ENCODE data around the gene NEURL1. TPM values are rescaled to one million over a fixed set of nuclear protein-coding genes. Genes with fewer than 3 reads are reported as not detected.

Gene NEURL1
- total RNA-seq, 2 experiments from 2014 or later = 2.2 to 2.5 TPM

GRCh38 chr10:103612462-103613365, 119.2 kb downstream of the NEURL1 start:
- H3K27ac Mint-ChIP-seq = no peak overlapping the region
- no peaks in the 10 kb centered on the region for H3K27me3 Mint-ChIP-seq
- no peaks in the 10 kb centered on the region for H3K36me3 Mint-ChIP-seq
- no peak for DNase-seq
- H3K4me1 Mint-ChIP-seq = peaks cover 7% of the 10 kb centered on the region
- no peak for ATAC-seq
- H3K4me3 Mint-ChIP-seq = no peak overlapping the region
- H3K9me3 Mint-ChIP-seq (ENCODE audit: low read depth) = no peaks in the 10 kb centered on the region
- CTCF ChIA-PET = interaction anchor here (0.9 to 4.4 kb wide), 3 partner anchors 19 to 73 kb away, joined by 3 to 23 read pairs (median 6); no protein-coding TSS in a partner anchor

DNA sequence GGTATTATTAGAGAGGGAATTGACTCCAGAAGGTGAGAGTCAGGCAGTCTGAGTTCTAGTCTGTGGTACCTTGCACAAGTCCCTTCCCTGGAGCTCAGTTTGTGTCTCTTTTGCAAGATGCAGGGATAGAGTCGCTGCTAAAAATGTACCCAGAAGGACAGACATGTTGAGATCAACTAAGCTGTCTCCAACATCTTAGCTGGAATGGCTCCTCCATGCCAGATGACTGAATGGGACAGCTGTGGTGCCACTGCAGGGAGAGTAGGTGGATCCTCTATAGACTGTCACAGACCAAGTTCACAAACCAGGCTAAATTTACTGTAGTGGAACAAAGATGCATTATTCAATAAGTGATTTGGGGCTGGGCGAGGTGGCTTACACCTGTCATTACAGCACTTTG, 120.1 kb downstream of the NEURL1 start:
- Mint-ChIP-seq H3K9me3 (ENCODE audit: low read depth) (no peaks in the 10 kb centered on the region), H3K4me1 (peaks cover 7% of the 10 kb centered on the region), H3K27ac (no peak overlapping the region), H3K27me3 (no peaks in the 10 kb centered on the region), H3K4me3 (no peak overlapping the region), H3K36me3 (no peaks in the 10 kb centered on the region)
- CTCF ChIA-PET = interaction anchor here (0.8 to 4.4 kb wide), 3 partner anchors 19 to 72 kb away, joined by 4 to 23 read pairs (median 6); no protein-coding TSS in a partner anchor
- ATAC-seq = no peak
- DNase-seq = no peak

DNA sequence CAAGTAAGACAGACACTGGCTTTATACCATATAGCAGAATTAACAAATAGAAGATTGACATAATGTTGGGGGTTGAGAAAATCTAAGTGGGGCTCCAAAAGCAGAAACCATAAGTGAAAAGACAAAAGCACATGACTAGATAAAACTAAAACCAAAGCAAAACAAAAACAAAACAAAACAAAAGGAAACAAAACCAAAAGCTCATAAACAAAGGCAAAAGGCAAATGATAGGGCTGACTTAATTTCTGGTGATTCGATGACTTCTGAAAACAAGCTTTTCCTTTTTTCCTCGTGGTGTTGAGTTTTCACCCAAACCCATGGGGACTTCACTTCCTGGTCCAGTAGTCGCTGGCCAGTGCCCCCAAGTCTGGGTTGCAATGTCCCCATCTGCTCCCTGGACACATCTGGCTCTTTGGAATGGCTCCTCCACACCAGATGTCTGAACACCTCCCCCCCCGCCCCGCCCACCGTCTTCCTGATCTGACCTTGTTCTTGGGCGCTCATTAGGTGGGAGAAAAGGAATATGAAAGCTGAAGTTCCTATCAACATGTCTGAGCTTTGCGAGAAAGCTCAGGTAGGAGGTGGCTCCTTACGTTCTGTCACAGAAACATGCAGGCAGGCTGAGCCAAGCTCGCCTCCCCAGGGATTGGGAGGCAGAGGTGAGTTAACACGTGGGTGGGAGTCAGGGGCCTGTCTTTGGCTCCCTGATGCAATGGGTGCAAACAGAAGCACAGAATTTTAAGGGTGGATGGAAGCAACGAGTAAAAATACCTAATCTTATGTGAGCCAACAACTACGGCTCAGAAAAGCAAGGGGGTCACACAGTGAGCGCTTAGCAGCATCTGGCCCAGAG, 121.0 kb downstream of the NEURL1 start:
- DNase-seq (no peak), ATAC-seq (no peak)
- H3K9me3 Mint-ChIP-seq (ENCODE audit: low read depth) = no peaks in the 10 kb centered on the region
- no peak overlapping the region for H3K4me3 Mint-ChIP-seq
- CTCF ChIA-PET = interaction anchor here (0.8 to 4.4 kb wide), 4 partner anchors 9 to 71 kb away, joined by 3 to 23 read pairs (median 5); no protein-coding TSS in a partner anchor
- H3K27me3 Mint-ChIP-seq = no peaks in the 10 kb centered on the region
- H3K4me1 Mint-ChIP-seq = peaks cover 7% of the 10 kb centered on the region
- no peaks in the 10 kb centered on the region for H3K36me3 Mint-ChIP-seq
- H3K27ac Mint-ChIP-seq = no peak overlapping the region

- H3K36me3 Mint-ChIP-seq = peaks cover 2% of the 10 kb centered on the region
- no peaks in the 10 kb centered on the region for H3K27me3 Mint-ChIP-seq
- no peak overlapping the region for H3K4me3 Mint-ChIP-seq
- H3K9me3 Mint-ChIP-seq (ENCODE audit: low read depth) = no peaks in the 10 kb centered on the region
- CTCF ChIA-PET = no interaction called here
- DNase-seq (no peak), ATAC-seq (no peak)
- H3K27ac Mint-ChIP-seq = no peak overlapping the region
- peaks cover 7% of the 10 kb centered on the region for H3K4me1 Mint-ChIP-seq
Observed at GRCh38 chr10:103616705-103617601, 123.4 kb downstream of the NEURL1 start.

GRCh38 chr10:103617602-103618385, 124.3 kb downstream of the NEURL1 start:
- no peaks in the 10 kb centered on the region for H3K27me3 Mint-ChIP-seq
- ATAC-seq (no peak), DNase-seq (no peak)
- no peak overlapping the region for H3K27ac Mint-ChIP-seq
- peaks cover 7% of the 10 kb centered on the region for H3K4me1 Mint-ChIP-seq
- CTCF ChIA-PET = interaction anchor here (1.4 to 2.0 kb wide), 2 partner anchors 25 to 69 kb away, joined by 3 to 7 read pairs; no protein-coding TSS in a partner anchor
- no peaks in the 10 kb centered on the region for H3K9me3 Mint-ChIP-seq (ENCODE audit: low read depth)
- H3K4me3 Mint-ChIP-seq = no peak overlapping the region
- peaks cover 2% of the 10 kb centered on the region for H3K36me3 Mint-ChIP-seq

DNA sequence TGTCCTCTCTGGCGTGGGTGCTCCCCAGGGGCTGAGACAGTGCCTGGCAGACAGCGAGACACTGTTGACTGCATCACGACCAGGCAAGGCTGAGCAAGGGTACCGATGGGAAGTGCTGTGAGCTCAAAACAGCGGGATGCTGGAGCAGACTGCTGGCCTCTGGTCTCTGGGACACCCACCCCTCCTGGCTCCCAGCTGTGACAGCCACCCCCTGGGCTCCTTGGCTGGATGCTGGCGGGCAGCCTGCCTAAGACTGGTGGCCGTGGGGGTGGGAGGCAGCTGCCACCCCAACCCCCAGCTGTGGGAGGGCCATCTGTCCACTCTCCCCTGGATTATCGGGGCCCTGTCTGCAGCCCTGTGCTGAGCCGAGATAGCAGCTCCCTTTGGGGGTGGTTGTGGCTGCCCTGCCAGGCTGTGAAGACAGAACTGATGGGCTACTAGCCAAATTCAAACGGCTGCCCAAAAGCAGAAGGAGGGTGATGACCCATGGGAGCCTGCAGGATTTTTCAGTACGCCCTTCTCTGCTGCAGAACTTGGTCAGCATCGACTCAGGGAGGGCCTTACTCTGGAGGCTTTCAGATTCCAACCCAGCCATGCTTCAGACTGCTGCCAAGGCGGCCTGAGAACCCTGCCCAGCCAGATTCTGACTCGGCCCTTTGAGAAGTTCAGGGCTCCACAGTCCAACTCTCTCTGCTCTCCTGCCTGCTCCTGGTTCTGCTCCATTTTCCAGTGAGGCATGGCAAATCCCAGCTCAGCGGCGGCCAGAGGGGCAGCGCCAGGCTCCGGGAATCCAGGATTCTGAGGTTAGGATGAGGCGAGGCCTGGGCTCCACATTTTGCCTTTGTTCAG, 125.3 kb downstream of the NEURL1 start:
- no peaks in the 10 kb centered on the region for H3K27me3 Mint-ChIP-seq
- CTCF ChIA-PET = interaction anchor here (1.4 to 2.0 kb wide), 2 partner anchors 26 to 68 kb away, joined by 3 to 7 read pairs; no protein-coding TSS in a partner anchor
- peaks cover 2% of the 10 kb centered on the region for H3K36me3 Mint-ChIP-seq
- no peaks in the 10 kb centered on the region for H3K9me3 Mint-ChIP-seq (ENCODE audit: low read depth)
- peaks cover 7% of the 10 kb centered on the region for H3K4me1 Mint-ChIP-seq
- no peak for DNase-seq
- H3K27ac Mint-ChIP-seq = no peak overlapping the region
- no peak for ATAC-seq
- no peak overlapping the region for H3K4me3 Mint-ChIP-seq

DNA sequence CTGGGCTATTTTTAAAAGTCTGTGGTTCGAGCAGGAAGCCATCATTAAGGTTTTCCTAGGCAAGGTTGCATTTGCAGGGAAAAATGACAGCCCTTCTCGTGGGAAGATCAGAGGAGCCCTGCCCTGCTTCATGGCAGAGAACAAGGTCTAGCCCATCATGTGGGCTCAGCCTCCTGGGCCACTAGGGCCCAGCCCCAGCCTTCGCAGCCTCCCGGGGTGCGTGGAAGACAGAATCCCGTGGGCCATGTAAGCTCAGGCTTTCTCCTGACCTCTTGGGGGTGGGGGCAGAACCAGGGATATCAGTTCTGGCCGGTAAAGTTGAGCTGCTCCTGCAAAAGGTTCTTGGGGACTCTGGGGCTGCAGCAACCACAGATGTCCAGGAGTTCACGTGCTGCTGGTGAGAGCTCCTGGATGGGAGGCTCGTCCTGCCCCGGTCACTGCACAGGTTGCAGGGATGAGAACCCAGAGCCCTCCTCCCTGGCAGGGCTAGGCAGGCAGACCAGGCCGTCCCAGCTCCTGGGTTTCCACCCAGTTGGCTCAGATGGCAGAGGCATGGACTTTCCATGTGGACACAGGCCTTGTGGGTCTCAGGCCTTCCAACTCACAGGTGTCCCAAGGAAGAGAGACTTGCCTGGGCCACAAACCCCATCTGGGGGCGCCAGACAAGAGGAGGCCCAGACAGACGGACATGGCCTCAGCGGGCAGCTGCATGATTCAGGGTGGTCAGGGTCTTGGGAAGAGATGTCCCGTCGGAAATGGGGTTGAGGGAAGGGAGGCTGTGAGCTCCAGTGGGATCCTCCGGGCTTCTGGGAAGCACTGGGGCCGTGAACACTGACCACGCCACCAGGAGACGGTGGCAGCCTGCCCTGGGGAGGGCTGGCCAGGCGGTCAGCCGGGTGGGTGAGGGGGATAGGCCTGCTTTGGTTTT, 126.2 kb downstream of the NEURL1 start:
- DNase-seq = no peak
- no peak overlapping the region for H3K27ac Mint-ChIP-seq
- peaks cover 1% of the 10 kb centered on the region for H3K4me1 Mint-ChIP-seq
- H3K4me3 Mint-ChIP-seq = no peak overlapping the region
- CTCF ChIA-PET = interaction anchor here (2.0 kb wide), 1 partner anchor 67 kb away, joined by 7 read pairs; no protein-coding TSS in a partner anchor
- ATAC-seq = no peak
- no peaks in the 10 kb centered on the region for H3K9me3 Mint-ChIP-seq (ENCODE audit: low read depth)
- no peaks in the 10 kb centered on the region for H3K27me3 Mint-ChIP-seq
- peaks cover 2% of the 10 kb centered on the region for H3K36me3 Mint-ChIP-seq

DNA sequence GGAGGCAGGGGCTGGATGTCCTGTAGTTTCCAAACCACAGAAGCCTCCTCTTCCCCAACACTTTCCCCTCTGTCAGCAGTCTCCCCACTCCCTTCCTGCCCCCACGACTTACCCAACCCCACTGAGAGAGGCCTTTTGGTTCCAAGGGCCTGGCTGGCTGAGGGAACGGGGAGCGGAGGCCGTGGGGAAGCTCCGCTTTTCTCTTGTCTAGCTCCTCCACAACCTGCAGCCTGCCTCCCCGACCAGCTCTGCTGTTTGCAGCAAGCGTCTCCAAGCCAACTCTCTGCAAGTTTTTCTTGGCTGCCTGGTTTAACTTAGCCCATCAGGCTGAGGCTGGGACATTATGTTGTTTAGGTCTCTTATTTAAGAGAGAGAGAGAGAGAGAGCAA, 126.8 kb downstream of the NEURL1 start:
- no peak for ATAC-seq
- DNase-seq = no peak
- no peaks in the 10 kb centered on the region for H3K9me3 Mint-ChIP-seq (ENCODE audit: low read depth)
- peaks cover 2% of the 10 kb centered on the region for H3K36me3 Mint-ChIP-seq
- no peaks in the 10 kb centered on the region for H3K4me1 Mint-ChIP-seq
- no peak overlapping the region for H3K4me3 Mint-ChIP-seq
- H3K27ac Mint-ChIP-seq = no peak overlapping the region
- CTCF ChIA-PET = no interaction called here
- H3K27me3 Mint-ChIP-seq = no peaks in the 10 kb centered on the region

DNA sequence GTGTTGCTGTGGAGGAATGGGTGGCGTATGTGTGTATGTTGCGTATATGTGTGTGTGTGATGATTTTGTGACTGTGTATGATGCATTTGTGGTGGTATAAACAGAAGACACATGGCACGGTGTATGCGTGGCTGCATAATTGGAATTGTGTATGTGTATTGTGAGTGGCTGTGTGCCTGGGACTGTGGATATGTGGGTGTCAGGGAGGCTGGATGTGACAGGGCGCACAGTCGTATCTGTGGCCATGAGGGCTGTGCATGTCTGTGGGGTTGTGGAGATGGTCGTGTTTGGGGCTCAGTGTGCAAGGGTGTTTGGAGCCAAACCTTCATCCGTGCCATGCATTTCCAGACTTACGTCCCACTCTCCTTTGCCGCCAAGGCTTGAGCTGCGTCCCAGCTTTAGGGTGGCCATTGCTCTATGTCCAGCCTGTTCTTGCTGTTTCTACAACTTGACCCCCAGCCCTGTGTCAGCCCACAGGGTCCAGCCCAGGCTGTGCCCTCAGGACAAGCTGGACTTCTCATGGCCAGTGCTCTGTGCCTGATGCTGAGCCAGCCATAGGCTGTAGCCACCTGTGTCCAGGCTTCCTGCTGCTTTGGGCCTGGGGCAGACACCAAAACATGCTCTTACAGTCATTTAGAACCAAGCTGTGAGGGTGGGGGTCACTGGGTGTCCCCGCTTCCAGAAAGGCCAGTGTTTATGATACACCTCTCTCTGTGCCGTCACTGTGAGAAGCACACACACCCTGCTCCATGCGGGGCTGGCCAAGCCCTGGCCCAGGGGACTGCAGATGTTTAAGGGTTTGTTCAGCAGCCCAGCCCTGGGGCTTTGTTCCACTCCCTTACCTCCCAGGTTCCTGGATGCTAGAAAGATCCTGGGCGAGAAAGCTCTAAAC, 127.6 kb downstream of the NEURL1 start:
- Mint-ChIP-seq H3K4me3 (no peak overlapping the region), H3K27me3 (no peaks in the 10 kb centered on the region), H3K36me3 (peaks cover 2% of the 10 kb centered on the region), H3K27ac (no peak overlapping the region), H3K4me1 (no peaks in the 10 kb centered on the region), H3K9me3 (ENCODE audit: low read depth) (no peaks in the 10 kb centered on the region)
- ATAC-seq (no peak), DNase-seq (no peak)
- CTCF ChIA-PET = interaction anchor here (1.0 kb wide), 1 partner anchor 42 kb away, joined by 3 read pairs; no protein-coding TSS in a partner anchor

GRCh38 chr10:103621783-103622125, 128.2 kb downstream of the NEURL1 start:
- Mint-ChIP-seq H3K27ac (no peak overlapping the region), H3K4me3 (no peak overlapping the region), H3K27me3 (no peaks in the 10 kb centered on the region), H3K36me3 (peaks cover 2% of the 10 kb centered on the region), H3K4me1 (no peaks in the 10 kb centered on the region), H3K9me3 (ENCODE audit: low read depth) (no peaks in the 10 kb centered on the region)
- ATAC-seq (no peak), DNase-seq (no peak)
- CTCF ChIA-PET = interaction anchor here (0.7 kb wide), 1 partner anchor 945 kb away, joined by 3 read pairs; no protein-coding TSS in a partner anchor
